GM23338 (cell line): ENCODE data around the gene GUCA2A. TPM values are rescaled to one million over a fixed set of nuclear protein-coding genes. Genes with fewer than 3 reads are reported as not detected.

Experiments used
- ATAC-seq: fragments of 200-7000 bp; cut with Tn5 transposase; 3 replicates; pipeline ENCODE4 v1.9.1; 2020
- DNase-seq: peaks from one replicate; pipeline ENCODE4 v3.0.0-alpha.2; 2015; ENCODE audit warnings: low spot score
- H2AFZ ChIP-seq: fragments of 200-600 bp; sonication (generic); 2 replicates; pipeline ENCODE4 v1.8.0; 2016; ENCODE audit warnings: antibody characterized with exemption, mild to moderate bottlenecking, moderate library complexity
- H3F3A ChIP-seq: fragments of 200-600 bp; sonication (generic); replicated peaks from 2 replicates; pipeline ENCODE4 v1.8.0; 2017; ENCODE audit warnings: antibody characterized with exemption, mixed run types, low read depth
- H3K27ac ChIP-seq: fragments of 200-600 bp; sonication (generic); 2 replicates; pipeline ENCODE4 v1.6.1; 2016; ENCODE audit warnings: low read depth
- H3K27me3 ChIP-seq: fragments of 200-600 bp; sonication (generic); 2 replicates; pipeline ENCODE4 v1.8.0; 2016; ENCODE audit warnings: mild to moderate bottlenecking, mixed run types, moderate library complexity; ENCODE audit not compliant: insufficient read depth
- H3K36me3 ChIP-seq: fragments of 200-600 bp; sonication (generic); 2 replicates; pipeline ENCODE4 v1.8.0; 2016; ENCODE audit warnings: mild to moderate bottlenecking; ENCODE audit not compliant: insufficient read depth
- H3K4me1 ChIP-seq: fragments of 200-600 bp; sonication (generic); 2 replicates; pipeline ENCODE4 v1.8.0; 2016; ENCODE audit warnings: mild to moderate bottlenecking, moderate library complexity; ENCODE audit not compliant: insufficient read depth
- H3K4me2 ChIP-seq: fragments of 200-600 bp; sonication (generic); 2 replicates; pipeline ENCODE4 v1.7.1; 2017; ENCODE audit warnings: mixed run types
- H3K4me3 ChIP-seq: fragments of 200-600 bp; sonication (generic); 2 replicates; pipeline ENCODE4 v1.6.1; 2016; ENCODE audit warnings: mixed run types
- H3K79me2 ChIP-seq: fragments of 200-600 bp; sonication (generic); replicated peaks from 2 replicates; pipeline ENCODE4 v1.8.0; 2017; ENCODE audit warnings: mild to moderate bottlenecking; ENCODE audit not compliant: insufficient read depth
- H3K9me2 ChIP-seq: fragments of 200-600 bp; sonication (generic); 2 replicates; pipeline ENCODE4 v1.8.0; 2017; ENCODE audit not compliant: insufficient read depth
- H4K20me1 ChIP-seq: fragments of 200-600 bp; sonication (generic); replicated peaks from 2 replicates; pipeline ENCODE4 v1.8.0; 2017; ENCODE audit warnings: mild to moderate bottlenecking; ENCODE audit not compliant: insufficient read depth
- H3K27ac Mint-ChIP-seq: 2 replicates; pipeline ENCODE4 v1.8.0; 2020; ENCODE audit warnings: inconsistent platforms, mild to moderate bottlenecking, moderate library complexity, mixed read lengths
- H3K27me3 Mint-ChIP-seq: 3 replicates; pipeline ENCODE4 v1.8.0; 2022; ENCODE audit warnings: low read depth, mild to moderate bottlenecking, moderate library complexity, mixed read lengths, inconsistent platforms; ENCODE audit not compliant: insufficient read depth, poor library complexity
- H3K36me3 Mint-ChIP-seq: 3 replicates; pipeline ENCODE4 v1.8.0; 2021; ENCODE audit warnings: low read depth, mild to moderate bottlenecking, inconsistent platforms, moderate library complexity, mixed read lengths
- H3K4me1 Mint-ChIP-seq: 3 replicates; pipeline ENCODE4 v1.8.0; 2020; ENCODE audit warnings: mild to moderate bottlenecking, inconsistent platforms, mixed read lengths
- H3K4me3 Mint-ChIP-seq: 3 replicates; pipeline ENCODE4 v1.8.0; 2021; ENCODE audit warnings: moderate library complexity, mild to moderate bottlenecking, inconsistent platforms, mixed read lengths
- H3K9me3 Mint-ChIP-seq: 3 replicates; pipeline ENCODE4 v1.8.0; 2020; ENCODE audit warnings: moderate library complexity, mild to moderate bottlenecking, inconsistent platforms, mixed read lengths
- CREB1 ChIP-seq: fragments of 250-450 bp; sonication (Bioruptor Pico); IDR thresholded peaks from 2 replicates; pipeline ENCODE4 v1.5.0; 2020; ENCODE audit warnings: low read depth, mild to moderate bottlenecking, moderate library complexity
- CTCF ChIP-seq, 2 experiments: fragments of 200-600 bp in 1 of 2; sonication (generic) in 1 of 2; conservative IDR thresholded peaks; 2 replicates each; pipeline versions ENCODE4 v1.5.1 to v1.6.1; 2016 to 2017; ENCODE audit warnings: antibody characterized with exemption in 2 of 2, low read depth in 2 of 2, mild to moderate bottlenecking in 2 of 2, moderate library complexity in 1 of 2
- EZH2 ChIP-seq: fragments of 200-600 bp; sonication (generic); IDR thresholded peaks from one replicate; pipeline ENCODE4 v1.8.0; 2017; ENCODE audit warnings: antibody characterized with exemption, mild to moderate bottlenecking, low read depth; ENCODE audit not compliant: unreplicated experiment
- EZH2phosphoT487 ChIP-seq: fragments of 200-600 bp; sonication (generic); IDR thresholded peaks from one replicate; pipeline ENCODE4 v1.8.1; 2018; ENCODE audit warnings: antibody characterized with exemption; ENCODE audit not compliant: unreplicated experiment
- JUNB ChIP-seq: IDR thresholded peaks from one replicate; pipeline ENCODE4 v1.6.1; 2016; ENCODE audit warnings: antibody characterized with exemption; ENCODE audit not compliant: unreplicated experiment
- NANOG ChIP-seq: IDR thresholded peaks from 2 replicates; pipeline ENCODE4 v1.6.1; 2016; ENCODE audit warnings: antibody characterized with exemption, borderline replicate concordance
- POLR2AphosphoS5 ChIP-seq: IDR thresholded peaks from 2 replicates; pipeline ENCODE4 v1.6.1; 2016; ENCODE audit warnings: antibody characterized with exemption, low read depth
- REST ChIP-seq: IDR thresholded peaks from one replicate; pipeline ENCODE4 v1.6.1; 2018; ENCODE audit warnings: antibody characterized with exemption; ENCODE audit not compliant: unreplicated experiment
- STAT1 ChIP-seq: IDR thresholded peaks from one replicate; pipeline ENCODE4 v1.6.1; 2016; ENCODE audit warnings: antibody characterized with exemption; ENCODE audit not compliant: unreplicated experiment
- ZNF114 ChIP-seq: fragments of 250-450 bp; sonication (Bioruptor Pico); IDR thresholded peaks from 2 replicates; pipeline ENCODE4 v1.5.0; 2020; ENCODE audit warnings: mild to moderate bottlenecking, moderate library complexity
- ZNF331 ChIP-seq: fragments of 250-450 bp; sonication (Bioruptor Pico); IDR thresholded peaks from 2 replicates; pipeline ENCODE4 v1.5.0; 2020; ENCODE audit warnings: low read depth, mild to moderate bottlenecking, moderate library complexity
- ZNF462 ChIP-seq: fragments of 250-450 bp; sonication (Bioruptor Pico); IDR thresholded peaks from 2 replicates; pipeline ENCODE4 v1.5.0; 2020; ENCODE audit warnings: mild to moderate bottlenecking, moderate library complexity
- polyA plus RNA-seq: library from polyadenylated mRNA; unstranded; fragments of >200 nt; fragmentation: Nextera tagmentation; extraction: Ambion mirVana; gene quantifications from 2 replicates; pipeline ENCODE4 v1.2.1, GENCODE V29; 2016
- total RNA-seq: library from RNA; depleted of rRNA; stranded (reverse); fragments of >200 nt; shearing (Covaris generic); gene quantifications from 2 replicates; pipeline ENCODE4 v1.2.3, GENCODE V29; 2014

Gene GUCA2A
- total and polyA plus RNA-seq, 2 experiments from 2014 or later: not detected

- no peaks in the 10 kb centered on the region for H3K27me3 ChIP-seq
- ATAC-seq (no peak), DNase-seq (no peak)
- no peaks in the 10 kb centered on the region for H3K36me3 Mint-ChIP-seq
- no peak overlapping the region for H3K27ac ChIP-seq
- no peaks in the 10 kb centered on the region for H3K36me3 ChIP-seq
- H3K27me3 Mint-ChIP-seq: no peaks in the 10 kb centered on the region
- no peaks in the 10 kb centered on the region for H3K9me2 ChIP-seq
- no peak for TF ChIP-seq CTCF (conservative IDR thresholded peaks at IDR 0.05; ENCODE audit: low read depth in 2 of 2)
- no peak overlapping the region for H3K4me2 ChIP-seq
- H3K9me3 Mint-ChIP-seq: no peaks in the 10 kb centered on the region; the same call in 2 of the 3 replicates
- H4K20me1 ChIP-seq: no peaks in the 10 kb centered on the region
- no peaks in the 10 kb centered on the region; the same call in 1 of the 2 replicates for H3K4me1 ChIP-seq
- H3K4me3 ChIP-seq: no peak overlapping the region
- no peak overlapping the region for H3K4me3 Mint-ChIP-seq
- no peaks in the 10 kb centered on the region for H3F3A ChIP-seq
- no peaks in the 10 kb centered on the region for H3K4me1 Mint-ChIP-seq
- no peak overlapping the region for H3K27ac Mint-ChIP-seq
- no peak overlapping the region for H2AFZ ChIP-seq
- H3K79me2 ChIP-seq: no peaks in the 10 kb centered on the region
Observed at GRCh38 chr1:42141978-42142377, 22.6 kb downstream of the GUCA2A start.

- no peak for DNase-seq
- H3K27me3 ChIP-seq: no peaks in the 10 kb centered on the region
- H3F3A ChIP-seq: no peaks in the 10 kb centered on the region
- no peaks in the 10 kb centered on the region; the same call in 1 of the 2 replicates for H3K4me1 ChIP-seq
- H3K79me2 ChIP-seq: no peaks in the 10 kb centered on the region
- Mint-ChIP-seq H3K4me3 (no peak overlapping the region), H3K4me1 (no peaks in the 10 kb centered on the region), H3K27ac (no peak overlapping the region), H3K9me3 (no peaks in the 10 kb centered on the region; the same call in 2 of the 3 replicates), H3K27me3 (no peaks in the 10 kb centered on the region), H3K36me3 (no peaks in the 10 kb centered on the region)
- H3K36me3 ChIP-seq: no peaks in the 10 kb centered on the region
- H3K27ac ChIP-seq: no peak overlapping the region
- no peak overlapping the region for H3K4me2 ChIP-seq
- no peak overlapping the region for H3K4me3 ChIP-seq
- no peak overlapping the region for H2AFZ ChIP-seq
- 0 out of 2 replicates have a peak, but pooled peaks cover 3% of the 10 kb centered on the region for H3K9me2 ChIP-seq
- no peak for ATAC-seq
- no peaks in the 10 kb centered on the region for H4K20me1 ChIP-seq
- TF ChIP-seq POLR2AphosphoS5 (no peak), STAT1 (no peak), ZNF114 (CRISPR knock-in tag) (no peak), CREB1 (no peak), EZH2 (no peak), REST (no peak), ZNF331 (CRISPR knock-in tag) (no peak), EZH2phosphoT487 (no peak), ZNF462 (no peak), NANOG (no peak), JUNB (no peak)
Observed at GRCh38 chr1:42140191-42140590, 24.4 kb downstream of the GUCA2A start.
